Measurements from ENCODE around the gene GRM2. TPM values are rescaled to one million over a fixed set of nuclear protein-coding genes. Genes with fewer than 3 reads are reported as not detected.

Gene GRM2
- total RNA-seq, 4 donors from 2014 or later: 1.9 to 7.3 (median 5.8) TPM

DNA sequence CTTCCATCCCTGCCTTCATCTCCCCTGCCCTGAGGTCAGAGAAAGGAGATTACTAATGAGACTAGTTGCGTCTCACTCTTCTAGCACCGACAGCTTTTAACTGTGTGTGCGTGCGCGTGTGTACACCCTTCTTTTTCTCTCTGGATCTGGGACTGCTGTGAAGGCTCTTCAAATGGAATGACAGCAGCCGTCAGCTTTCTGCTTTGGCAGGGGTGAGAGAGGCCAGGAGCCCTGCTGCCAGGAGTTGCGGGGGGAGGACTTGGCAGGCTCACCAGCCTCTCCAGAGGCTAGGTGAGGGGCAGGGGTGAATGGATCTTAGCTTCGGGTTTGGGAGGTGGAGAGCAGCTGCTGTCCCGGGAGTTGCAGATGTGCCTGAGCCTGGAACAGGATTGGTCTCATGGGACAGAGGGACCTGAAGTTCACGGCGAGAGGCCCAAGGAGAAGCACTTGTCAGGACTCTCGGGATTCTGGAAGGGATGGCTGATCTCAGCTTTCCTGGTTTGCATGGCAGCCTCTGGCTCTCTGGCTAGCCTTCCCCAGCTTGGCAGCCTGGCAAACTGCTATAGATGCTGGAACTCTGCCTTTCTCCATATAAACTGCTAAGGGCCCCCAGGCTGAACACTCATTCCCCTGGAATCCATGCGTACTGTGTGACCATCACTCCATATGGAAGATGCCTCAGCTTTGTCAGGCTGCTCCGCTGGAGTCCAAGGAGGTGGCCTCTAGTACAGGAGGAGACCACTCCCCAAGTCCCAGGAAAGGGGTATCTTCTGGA, 19.2 kb upstream of the GRM2 start:
- TF ChIP-seq POLR2A (IDR thresholded peaks at IDR 0.05): no peak
- TF ChIP-seq EP300 (IDR thresholded peaks at IDR 0.05): no peak
- TF ChIP-seq, protein P1, sequence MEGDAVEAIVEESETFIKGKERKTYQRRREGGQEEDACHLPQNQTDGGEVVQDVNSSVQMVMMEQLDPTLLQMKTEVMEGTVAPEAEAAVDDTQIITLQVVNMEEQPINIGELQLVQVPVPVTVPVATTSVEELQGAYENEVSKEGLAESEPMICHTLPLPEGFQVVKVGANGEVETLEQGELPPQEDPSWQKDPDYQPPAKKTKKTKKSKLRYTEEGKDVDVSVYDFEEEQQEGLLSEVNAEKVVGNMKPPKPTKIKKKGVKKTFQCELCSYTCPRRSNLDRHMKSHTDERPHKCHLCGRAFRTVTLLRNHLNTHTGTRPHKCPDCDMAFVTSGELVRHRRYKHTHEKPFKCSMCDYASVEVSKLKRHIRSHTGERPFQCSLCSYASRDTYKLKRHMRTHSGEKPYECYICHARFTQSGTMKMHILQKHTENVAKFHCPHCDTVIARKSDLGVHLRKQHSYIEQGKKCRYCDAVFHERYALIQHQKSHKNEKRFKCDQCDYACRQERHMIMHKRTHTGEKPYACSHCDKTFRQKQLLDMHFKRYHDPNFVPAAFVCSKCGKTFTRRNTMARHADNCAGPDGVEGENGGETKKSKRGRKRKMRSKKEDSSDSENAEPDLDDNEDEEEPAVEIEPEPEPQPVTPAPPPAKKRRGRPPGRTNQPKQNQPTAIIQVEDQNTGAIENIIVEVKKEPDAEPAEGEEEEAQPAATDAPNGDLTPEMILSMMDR (IDR thresholded peaks at IDR 0.05): no peak
- WGBS: 55% methylated on average over 13 of the region's 14 CpGs
- H3K9me3 ChIP-seq: no peaks in the 10 kb centered on the region
- DNase-seq (ENCODE audit: low spot score in 2 of 2): no peak
- H3K4me3 ChIP-seq: no peak overlapping the region
- peak overlapping the region; percentile 79 for H3K27ac ChIP-seq
- H3K36me3 ChIP-seq: peaks cover 66% of the 10 kb centered on the region
- H3K27me3 ChIP-seq: no peaks in the 10 kb centered on the region
- peaks cover 49% of the 10 kb centered on the region for H3K4me1 ChIP-seq

DNA sequence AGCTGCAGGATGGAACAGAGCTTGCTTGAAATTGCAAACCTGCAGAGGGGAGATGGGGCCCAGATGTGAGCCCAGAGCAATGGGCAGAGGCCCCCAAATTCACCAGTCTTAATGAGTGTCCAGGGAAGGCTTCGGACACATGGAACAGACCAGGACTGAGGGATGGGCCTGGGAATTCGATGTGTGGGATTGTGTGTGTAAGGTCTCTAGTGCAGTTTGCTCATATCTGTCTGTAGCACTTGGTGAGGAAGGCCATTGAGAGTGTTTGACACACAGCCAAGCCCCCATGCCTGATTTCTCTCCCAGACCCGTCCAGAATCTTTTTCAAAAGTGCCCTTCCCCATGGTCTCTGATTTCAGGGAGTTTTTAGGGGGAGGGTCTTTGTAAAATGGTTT, 18.7 kb upstream of the GRM2 start:
- Histone ChIP-seq H3K4me1 (peaks cover 43% of the 10 kb centered on the region), H3K27me3 (no peaks in the 10 kb centered on the region), H3K27ac (no peak overlapping the region), H3K4me3 (no peak overlapping the region), H3K9me3 (no peaks in the 10 kb centered on the region), H3K36me3 (peaks cover 72% of the 10 kb centered on the region)
- 79% methylated on average over 3 of the region's 3 CpGs for WGBS
- no peak for TF ChIP-seq EP300 (IDR thresholded peaks at IDR 0.05)
- no peak for TF ChIP-seq POLR2AphosphoS5 (IDR thresholded peaks at IDR 0.05)
- TF ChIP-seq POLR2A (IDR thresholded peaks at IDR 0.05): no peak
- TF ChIP-seq, protein P1 (IDR thresholded peaks at IDR 0.05): no peak
- no peak for DNase-seq (ENCODE audit: low spot score in 2 of 2)

DNA sequence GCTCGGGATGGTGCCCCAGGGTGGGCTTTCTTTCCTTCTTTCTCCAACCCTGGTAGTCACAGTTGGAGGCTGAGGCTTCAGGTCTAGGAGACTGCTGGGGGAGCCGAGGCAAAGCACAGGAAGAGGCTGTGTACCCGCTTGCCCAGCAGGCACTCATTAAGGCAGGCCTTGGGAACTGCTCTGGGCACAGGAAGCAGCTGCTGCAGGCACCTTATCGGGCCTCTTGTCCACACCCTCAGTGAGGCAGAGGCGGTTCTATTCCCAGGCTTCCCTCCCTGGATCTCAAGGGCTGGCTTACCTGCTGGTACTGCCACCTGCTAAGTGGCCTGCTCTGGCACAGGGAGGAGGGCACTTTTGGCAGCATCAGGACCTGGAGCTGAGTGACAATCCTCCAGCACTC, 15.8 kb upstream of the GRM2 start:
- WGBS: 40% methylated on average over 2 of the region's 5 CpGs
- Histone ChIP-seq H3K4me1 (peaks cover 25% of the 10 kb centered on the region), H3K9me3 (no peaks in the 10 kb centered on the region), H3K27ac (no peak overlapping the region), H3K27me3 (no peaks in the 10 kb centered on the region), H3K4me3 (no peak overlapping the region), H3K36me3 (peaks cover 71% of the 10 kb centered on the region)
- TF ChIP-seq POLR2A (IDR thresholded peaks at IDR 0.05) (no peak), EP300 (IDR thresholded peaks at IDR 0.05) (no peak), POLR2AphosphoS5 (IDR thresholded peaks at IDR 0.05) (no peak)
- TF ChIP-seq, protein P1 (IDR thresholded peaks at IDR 0.05): no peak
- DNase-seq (ENCODE audit: low spot score in 2 of 2): no peak

DNA sequence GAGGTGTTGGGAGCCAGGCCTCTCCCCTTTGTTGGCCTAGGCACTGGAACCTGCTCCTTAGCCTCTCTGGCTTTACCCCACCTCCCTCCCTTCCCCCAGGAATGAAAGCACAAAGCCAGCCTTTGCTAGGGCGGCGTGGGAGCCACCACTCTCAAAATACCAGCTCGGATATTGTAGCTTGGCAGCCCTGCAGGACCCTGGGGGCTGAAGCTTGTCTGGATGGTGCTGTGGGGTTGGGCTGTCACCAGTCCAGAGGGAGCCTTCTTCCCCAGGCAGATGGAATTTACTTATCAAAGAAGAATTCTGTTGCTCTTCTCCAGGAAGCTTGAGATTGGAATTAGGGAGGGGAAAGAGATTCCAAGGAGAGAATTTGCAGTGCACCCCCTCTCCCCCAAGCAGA, 14.9 kb upstream of the GRM2 start:
- 50% methylated on average over 3 of the region's 3 CpGs for WGBS
- Histone ChIP-seq H3K4me1 (peaks cover 16% of the 10 kb centered on the region), H3K36me3 (peaks cover 71% of the 10 kb centered on the region), H3K9me3 (no peaks in the 10 kb centered on the region), H3K4me3 (no peak overlapping the region), H3K27me3 (no peaks in the 10 kb centered on the region), H3K27ac (no peak overlapping the region)
- DNase-seq (ENCODE audit: low spot score in 2 of 2): no peak
- TF ChIP-seq POLR2A (IDR thresholded peaks at IDR 0.05): no peak

DNA sequence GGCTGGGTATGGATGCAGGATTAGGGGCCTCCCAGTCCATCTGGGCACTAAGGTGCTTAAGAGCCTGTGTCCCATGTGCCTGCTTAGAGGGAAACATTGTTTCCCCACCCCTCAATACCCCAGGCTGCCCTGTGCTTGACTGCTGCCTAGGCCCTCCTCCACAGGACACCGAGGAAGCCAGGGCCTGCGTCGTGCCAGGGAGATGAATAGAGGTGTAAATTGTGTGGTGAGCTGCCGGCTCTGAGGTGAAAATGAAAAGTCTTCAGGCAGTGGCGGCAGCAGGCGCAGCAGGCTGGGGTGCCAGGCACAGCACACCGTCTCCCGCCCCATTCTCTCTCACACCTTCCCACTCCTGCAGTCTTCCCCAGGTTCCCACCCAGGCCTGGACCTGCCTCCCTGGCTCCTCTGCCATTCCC, 13.9 kb upstream of the GRM2 start:
- peaks cover 6% of the 10 kb centered on the region for H3K4me1 ChIP-seq
- H3K27ac ChIP-seq: no peak overlapping the region
- H3K36me3 ChIP-seq: peaks cover 71% of the 10 kb centered on the region
- no peak overlapping the region for H3K4me3 ChIP-seq
- no peaks in the 10 kb centered on the region for H3K9me3 ChIP-seq
- TF ChIP-seq, protein P1 (IDR thresholded peaks at IDR 0.05): no peak
- DNase-seq (ENCODE audit: low spot score in 2 of 2): no peak
- WGBS: 65% methylated on average over 8 of the region's 8 CpGs
- H3K27me3 ChIP-seq: no peaks in the 10 kb centered on the region

DNA sequence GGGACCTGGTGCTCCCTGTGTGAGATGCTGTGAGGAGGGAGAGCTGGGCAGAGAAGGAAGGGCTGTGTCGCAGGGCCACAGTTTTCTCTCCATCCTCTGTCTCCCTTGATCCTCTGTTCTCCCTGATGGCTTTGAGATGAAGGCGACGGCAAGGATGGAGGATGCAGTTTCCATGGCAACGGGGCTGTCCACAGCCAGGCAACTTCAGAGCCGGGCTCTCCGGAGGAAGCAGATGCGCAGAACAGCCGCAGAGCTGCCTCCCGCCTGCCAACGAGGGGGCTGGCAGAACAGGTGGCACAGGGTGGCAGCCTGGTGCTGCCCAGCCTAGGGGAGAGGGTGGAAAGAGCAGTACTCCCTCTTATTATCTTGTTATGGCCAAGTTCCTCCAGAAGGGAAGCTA, 9.9 kb upstream of the GRM2 start:
- WGBS: 90% methylated on average over 9 of the region's 10 CpGs
- Histone ChIP-seq H3K4me3 (no peak overlapping the region), H3K27me3 (no peaks in the 10 kb centered on the region), H3K36me3 (peaks cover 87% of the 10 kb centered on the region), H3K27ac (no peak overlapping the region), H3K9me3 (no peaks in the 10 kb centered on the region), H3K4me1 (no peaks in the 10 kb centered on the region)
- TF ChIP-seq, protein P1 (IDR thresholded peaks at IDR 0.05): no peak
- TF ChIP-seq POLR2AphosphoS5 (IDR thresholded peaks at IDR 0.05): no peak
- no peak for TF ChIP-seq EP300 (IDR thresholded peaks at IDR 0.05)
- no peak for TF ChIP-seq POLR2A (IDR thresholded peaks at IDR 0.05)
- no peak for DNase-seq (ENCODE audit: low spot score in 2 of 2)

Measured in suprapubic skin (tissue), 4 donors.